GM12878 (cell line): ENCODE measurements around the gene REEP1. TPM values are rescaled to one million over a fixed set of nuclear protein-coding genes. Genes with fewer than 3 reads are reported as not detected.

ENCODE experiments used
- ATAC-seq: fragments of 200-7000 bp; cut with Tn5 transposase; 3 replicates; pipeline ENCODE4 v1.9.1; 2020; ENCODE audit warnings: mild to moderate bottlenecking, moderate library complexity
- BruUV-seq: library from RNA; stranded (reverse); fragments of 400-500 nt; replicated peaks from 2 replicates; lab custom pipeline; 2021; lab: Mats Ljungman, UMichigan
- CTCF ChIA-PET: fragments of 300-600 bp; sonication (Branson Sonifier 250); formaldehyde crosslinking; extraction: SDS; loops from one replicate; lab custom pipeline; 2021; ENCODE audit warnings: inconsistent platforms; lab: Yijun Ruan, JAX
- POLR2A ChIA-PET: fragments of 350-600 bp; formaldehyde crosslinking; extraction: SDS; loops from one replicate; lab custom pipeline; 2021; ENCODE audit warnings: inconsistent platforms; lab: Charles Lee
- RAD21 ChIA-PET: fragments of 300-600 bp; sonication (Branson Sonifier 250); formaldehyde crosslinking; loops from one replicate; lab custom pipeline; 2023; ENCODE audit warnings: antibody characterized with exemption; ENCODE audit not compliant: unreplicated experiment; lab: Charles Lee
- SMC1A ChIA-PET: fragments of 300-600 bp; sonication (Branson Sonifier 250); formaldehyde crosslinking; loops from one replicate; lab custom pipeline; 2023; ENCODE audit not compliant: unreplicated experiment, uncharacterized antibody; lab: Charles Lee
- DNase-seq: peaks from one replicate; pipeline ENCODE4 v3.0.0-alpha.2; 2011; ENCODE audit warnings: low read depth, low spot score
- FAIRE-seq: peaks from 3 replicates; lab custom pipeline; 2011; peaks lifted over from hg19 to GRCh38; lab: Jason Lieb, UNC
- H2AFZ ChIP-seq: 2 replicates; pipeline ENCODE4 v1.6.0; 2011; ENCODE audit warnings: low read depth, low read length, control low read depth; ENCODE audit not compliant: control insufficient read depth
- H3K27ac ChIP-seq: 2 replicates; pipeline ENCODE4 v1.5.1; 2011; ENCODE audit warnings: control low read depth; ENCODE audit not compliant: control insufficient read depth, insufficient read depth
- H3K27me3 ChIP-seq, 2 experiments: replicated peaks in 1 of 2; 2 replicates each; pipeline versions ENCODE4 v1.6.0 to v1.6.1; 2011; ENCODE audit warnings: low read length in 1 of 2; ENCODE audit not compliant: control insufficient read depth in 2 of 2, insufficient read depth in 2 of 2
- H3K36me3 ChIP-seq, 2 experiments: 2 replicates each; pipeline ENCODE4 v1.5.1; 2011; ENCODE audit warnings: low read length in 1 of 2; ENCODE audit not compliant: control insufficient read depth in 2 of 2, insufficient read depth in 2 of 2
- H3K4me1 ChIP-seq: 2 replicates; pipeline ENCODE4 v1.6.1; 2011; ENCODE audit warnings: mild to moderate bottlenecking, low read length, moderate library complexity, mixed read lengths; ENCODE audit not compliant: control insufficient read depth, insufficient read depth
- H3K4me2 ChIP-seq: 2 replicates; pipeline ENCODE4 v1.6.0; 2011; ENCODE audit warnings: control low read depth; ENCODE audit not compliant: control insufficient read depth, insufficient read depth
- H3K4me3 ChIP-seq: fragments of 200-600 bp; sonication (generic); 2 replicates; pipeline ENCODE4 v1.5.1; 2016
- H3K79me2 ChIP-seq: 2 replicates; pipeline ENCODE4 v1.6.0; 2011; ENCODE audit warnings: low read length; ENCODE audit not compliant: control insufficient read depth, insufficient read depth
- H3K9ac ChIP-seq: 2 replicates; pipeline ENCODE4 v1.8.0; 2011; ENCODE audit warnings: low read length, control low read depth, mixed read lengths; ENCODE audit not compliant: control insufficient read depth, insufficient read depth
- H3K9me3 ChIP-seq: replicated peaks from 3 replicates; pipeline ENCODE4 v1.5.1; 2011; ENCODE audit warnings: mild to moderate bottlenecking, low read length; ENCODE audit not compliant: control insufficient read depth, insufficient read depth
- H4K20me1 ChIP-seq: 2 replicates; pipeline ENCODE4 v1.6.0; 2011; ENCODE audit not compliant: control insufficient read depth, insufficient read depth
- E4F1 ChIP-seq: fragments of 450-650 bp; IDR thresholded peaks from 2 replicates; pipeline ENCODE4 v1.6.1; 2018; ENCODE audit warnings: borderline replicate concordance, mild to moderate bottlenecking; ENCODE audit not compliant: partially characterized antibody
- YY1 ChIP-seq: IDR thresholded peaks from 2 replicates; pipeline ENCODE4 v1.6.1; 2011; ENCODE audit warnings: low read depth, mild to moderate bottlenecking, low read length
- ZBTB11 ChIP-seq: fragments of 450-650 bp; formaldehyde crosslinking; IDR thresholded peaks from 2 replicates; pipeline ENCODE4 v1.5.0; 2022; ENCODE audit warnings: mild to moderate bottlenecking, missing genetic modification characterization
- ZNF274 ChIP-seq: IDR thresholded peaks from one replicate; pipeline ENCODE4 v1.8.0; 2011; ENCODE audit not compliant: insufficient read length, insufficient read depth
- WGBS: methylation state at CpG from one replicate; pipeline ENCODE4 v1.1.6; 2016; ENCODE audit warnings: low lambda C conversion rate; ENCODE audit not compliant: insufficient replicate concordance, insufficient coverage; ENCODE audit errors: missing lambda C conversion rate; 5-methylcytosine and 5-hydroxymethylcytosine counted together
- in situ Hi-C: fragments of 300-500 bp; cut with MboI; formaldehyde crosslinking; loops from 9 replicates; pipeline ENCODE4 v1.14.3; 2018; ENCODE audit warnings: mixed read lengths
- intact Hi-C: fragments of 100-400 bp; cut with micrococcal nuclease; formaldehyde crosslinking; loops from one replicate; pipeline ENCODE4 v1.14.2; 2022; ENCODE audit not compliant: unreplicated experiment
- polyA plus RNA-seq, 11 experiments: library from polyadenylated mRNA; depleted of rRNA in 4 of 11; unstranded in 6 of 11; stranded (reverse) in 5 of 11; fragments of >200 nt; fragmentation: Nextera tagmentation in 4 of 11; fragmentation: Illumina TruSeq in 1 of 11; extraction: Ambion mirVana in 4 of 11; extraction: Trizol in 1 of 11; gene quantifications; 1 replicate in 1 of 11; 2 replicates in 10 of 11; pipeline versions ENCODE4 v1.2.1 to v1.2.3, GENCODE V29; 2011 to 2016; ENCODE audit warnings: inconsistent platforms in 2 of 11, missing spikeins in 2 of 11, low read depth in 1 of 11
- total RNA-seq, 4 experiments: library from RNA; depleted of rRNA in 3 of 4; stranded (reverse); fragments of >200 nt in 3 of 4; fragmentation: Illumina TruSeq in 1 of 4; extraction: Trizol in 1 of 4; gene quantifications; 2 replicates each; pipeline versions ENCODE4 v1.2.1 to v1.2.3, GENCODE V29; 2013 to 2021

Gene REEP1
- total and polyA plus RNA-seq, 10 of the 15 experiments (the other 5 are each of a cell fraction or from before 2014, with no cell fraction given) = 0.02 to 0.30 (median 0.09) TPM; not detected in 1

- BruUV-seq = no TSS peak
- no peaks in the 10 kb centered on the region for H3K4me1 ChIP-seq
- TF ChIP-seq ZNF274 = no peak
- TF ChIP-seq E4F1 = no peak
- TF ChIP-seq YY1 = no peak
- no peak for TF ChIP-seq ZBTB11 (CRISPR knock-in tag)
- in situ Hi-C loops = no loop called here
- no peak overlapping the region for H3K9ac ChIP-seq
- ATAC-seq (no peak), FAIRE-seq (no peak), DNase-seq (no peak)
- no peaks in the 10 kb centered on the region for H3K9me3 ChIP-seq
- intact Hi-C loops = no loop called here
- no peaks in the 10 kb centered on the region for H4K20me1 ChIP-seq
- H3K27ac ChIP-seq = no peak overlapping the region
- no peaks in the 10 kb centered on the region for H3K36me3 ChIP-seq
- WGBS = 36% methylated on average over 3 of the region's 3 CpGs
- H3K4me2 ChIP-seq = no peak overlapping the region
- ChIA-PET CTCF (no interaction called here), RAD21 (no interaction called here), SMC1A (no interaction called here), POLR2A (no interaction called here)
- no peak overlapping the region for H3K4me3 ChIP-seq
- peaks cover 5 to 8% of the 10 kb centered on the region in 2 experiments; a peak in 3 of 4 replicates for H3K27me3 ChIP-seq
- no peaks in the 10 kb centered on the region for H3K79me2 ChIP-seq
- no peak overlapping the region for H2AFZ ChIP-seq
Measured at GRCh38 chr2:86331384-86331783, 6.0 kb downstream of the REEP1 start.
